Tongue (tissue), 2 donors: ENCODE results near the gene NABP1. TPM values are rescaled to one million over a fixed set of nuclear protein-coding genes. Genes with fewer than 3 reads are reported as not detected.

Experiments
- DNase-seq: peaks from one replicate; pipeline ENCODE4 v3.0.0-alpha.2; 2015
- total RNA-seq: library from RNA; depleted of rRNA; stranded (reverse); fragments of >200 nt; gene quantifications from one replicate; pipeline ENCODE4 v1.2.3, GENCODE V29; 2014

The NABP1 gene
- total RNA-seq, 1 donor from 2014 or later: 7.6 TPM

- no peak for DNase-seq
Observed at GRCh38 chr2:191680639-191681038, 2.7 kb downstream of the NABP1 start.

- DNase-seq: no peak
Observed at GRCh38 chr2:191682126-191682525, 4.2 kb downstream of the NABP1 start.

GRCh38 chr2:191686066-191686465, 8.1 kb downstream of the NABP1 start:
- no peak for DNase-seq

GRCh38 chr2:191686729-191687128, 8.8 kb downstream of the NABP1 start:
- no peak for DNase-seq

- no peak for DNase-seq
Observed at GRCh38 chr2:191687867-191688266, 9.9 kb downstream of the NABP1 start.

GRCh38 chr2:191688934-191689695, 11.2 kb downstream of the NABP1 start:
- no peak for DNase-seq

GRCh38 chr2:191690327-191690726, 12.4 kb downstream of the NABP1 start:
- DNase-seq: no peak

- DNase-seq: peak; percentile 71
Observed at GRCh38 chr2:191691016-191691735, 13.2 kb downstream of the NABP1 start.

GRCh38 chr2:191691898-191692297, 14.0 kb downstream of the NABP1 start:
- DNase-seq: no peak

GRCh38 chr2:191692502-191693115, 14.7 kb downstream of the NABP1 start:
- no peak for DNase-seq

- DNase-seq: no peak
Observed at GRCh38 chr2:191693166-191693565, 15.2 kb downstream of the NABP1 start.

- DNase-seq: no peak
Observed at GRCh38 chr2:191693778-191694177, 15.8 kb downstream of the NABP1 start.

- peak; percentile 83 for DNase-seq
Observed at GRCh38 chr2:191696001-191696400, 18.1 kb downstream of the NABP1 start.

GRCh38 chr2:191696966-191697365, 19.0 kb downstream of the NABP1 start:
- no peak for DNase-seq

GRCh38 chr2:191697870-191698269, 19.9 kb downstream of the NABP1 start:
- no peak for DNase-seq

GRCh38 chr2:191699341-191699945, 21.5 kb downstream of the NABP1 start:
- no peak for DNase-seq

- no peak for DNase-seq
Observed at GRCh38 chr2:191701029-191701428, 23.1 kb downstream of the NABP1 start.

GRCh38 chr2:191701696-191702095, 23.8 kb downstream of the NABP1 start:
- DNase-seq: no peak

GRCh38 chr2:191703079-191703725, 25.3 kb downstream of the NABP1 start:
- no peak for DNase-seq

GRCh38 chr2:191705084-191705483, 27.1 kb downstream of the NABP1 start:
- DNase-seq: no peak

GRCh38 chr2:191705701-191706100, 27.8 kb downstream of the NABP1 start:
- DNase-seq: no peak

- no peak for DNase-seq
Observed at GRCh38 chr2:191706791-191707190, 28.9 kb downstream of the NABP1 start.
